HG03354 (cell line): ENCODE data around the gene NAV2.
A peak's percentile ranks its signal among the peaks of the same experiment; 100 is the strongest.

Source experiments
- ATAC-seq: cut with Tn5 transposase; IDR thresholded peaks from one replicate; pipeline ENCODE4 v1.9.1; 2021; ENCODE audit warnings: mild to moderate bottlenecking; ENCODE audit not compliant: unreplicated experiment, poor library complexity, severe bottlenecking

The NAV2 gene

DNA sequence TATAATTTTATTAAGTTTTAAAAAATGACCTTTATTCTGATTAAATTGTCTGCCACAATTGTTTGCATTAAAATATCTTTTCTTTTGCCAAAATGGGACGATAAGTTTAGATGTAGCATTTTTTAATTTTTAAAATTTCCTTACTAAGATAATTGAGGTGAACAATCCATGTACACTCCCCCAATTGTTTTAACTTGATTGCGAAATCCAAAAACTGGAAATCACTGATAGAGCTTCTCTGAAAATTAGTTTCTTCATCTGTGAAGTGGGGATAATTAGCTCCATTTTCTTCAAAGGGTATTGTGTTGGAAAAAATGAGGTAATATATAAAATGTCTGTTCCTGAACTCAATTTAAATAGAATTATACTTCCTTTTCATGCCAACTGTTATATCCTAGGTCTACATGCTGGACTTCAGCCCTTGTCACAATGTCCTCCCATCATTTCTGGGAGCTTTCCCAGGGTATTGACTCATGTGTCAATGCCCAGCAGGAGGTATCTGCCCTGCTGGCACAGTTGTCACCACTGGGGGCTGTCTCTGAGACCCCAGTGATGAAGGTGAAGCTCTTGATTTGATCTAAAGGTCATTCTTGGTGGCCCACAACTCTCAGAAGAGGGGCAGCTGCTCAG is 28.7 kb upstream of the NAV2 start:
- no peak for ATAC-seq

DNA sequence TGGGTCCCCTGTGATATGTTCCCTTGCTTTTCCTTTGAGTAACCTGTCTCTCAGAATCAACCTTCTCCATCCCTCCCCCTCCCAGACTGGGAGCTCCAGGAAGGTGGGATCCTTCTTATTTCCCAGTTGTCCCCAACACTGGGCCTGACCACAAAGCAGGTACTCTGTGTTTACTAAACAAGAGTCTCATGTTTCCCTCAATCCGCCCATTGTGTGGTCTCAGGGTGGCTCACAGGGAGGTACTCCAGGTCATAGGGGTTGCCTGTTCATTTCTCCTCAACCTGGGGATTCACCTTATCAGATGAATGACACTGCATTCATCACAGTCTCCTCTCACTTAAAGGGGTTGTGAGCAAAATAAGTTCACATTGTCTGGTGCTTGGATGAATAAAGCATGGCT is 26.4 kb upstream of the NAV2 start:
- no peak for ATAC-seq

DNA sequence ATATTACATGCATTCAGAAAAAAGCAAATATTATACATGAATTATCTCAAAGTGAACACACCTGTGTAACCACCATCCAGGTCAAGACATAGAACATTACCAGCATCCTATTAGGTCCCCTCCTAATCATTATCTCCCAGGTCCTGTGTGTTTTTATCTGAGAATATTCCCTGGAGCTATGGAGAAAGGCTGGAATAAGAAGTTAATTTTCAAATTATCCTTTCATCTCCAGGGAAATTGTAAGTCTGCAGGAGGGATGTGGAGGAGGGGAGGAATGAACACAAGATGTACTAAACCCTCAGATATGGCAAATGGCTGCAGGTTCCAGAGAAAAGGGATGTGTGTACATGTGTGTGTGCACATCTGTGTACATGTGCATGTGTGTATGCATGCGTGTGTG is 25.2 kb upstream of the NAV2 start:
- ATAC-seq: no peak

DNA sequence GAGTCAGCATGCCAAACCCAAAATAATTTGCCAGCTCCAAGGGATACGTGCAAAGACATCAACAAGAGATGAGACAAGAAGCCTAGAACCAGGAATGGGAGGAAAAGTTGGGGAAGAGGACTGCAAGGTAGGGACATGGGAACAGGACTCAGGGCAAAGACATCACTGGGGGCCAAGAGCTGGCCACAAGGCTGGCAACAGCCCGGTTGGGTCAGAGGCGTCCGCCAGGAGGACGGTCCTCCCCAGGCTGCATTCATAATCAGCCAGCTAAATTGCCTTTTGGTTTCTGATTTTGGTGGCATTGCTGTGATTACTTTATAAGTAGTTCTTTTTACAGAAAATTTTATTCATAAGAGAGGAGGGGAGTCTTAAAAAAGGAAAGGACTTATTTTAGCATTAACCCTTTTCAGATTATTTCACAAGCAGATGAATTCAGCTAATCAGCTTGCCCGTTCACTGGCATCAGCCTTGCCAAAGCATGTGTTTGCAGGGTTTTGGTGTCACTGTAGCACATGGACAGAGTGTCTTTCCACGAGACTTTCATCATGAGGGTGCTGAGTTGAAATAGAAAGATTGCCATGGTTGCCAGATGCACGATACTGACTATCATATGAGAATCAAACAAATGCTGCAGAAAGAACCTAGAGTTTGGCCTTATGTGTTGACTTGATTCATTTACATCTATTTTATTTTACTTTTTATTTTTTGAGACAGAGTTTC is 23.2 kb upstream of the NAV2 start:
- ATAC-seq: no peak

DNA sequence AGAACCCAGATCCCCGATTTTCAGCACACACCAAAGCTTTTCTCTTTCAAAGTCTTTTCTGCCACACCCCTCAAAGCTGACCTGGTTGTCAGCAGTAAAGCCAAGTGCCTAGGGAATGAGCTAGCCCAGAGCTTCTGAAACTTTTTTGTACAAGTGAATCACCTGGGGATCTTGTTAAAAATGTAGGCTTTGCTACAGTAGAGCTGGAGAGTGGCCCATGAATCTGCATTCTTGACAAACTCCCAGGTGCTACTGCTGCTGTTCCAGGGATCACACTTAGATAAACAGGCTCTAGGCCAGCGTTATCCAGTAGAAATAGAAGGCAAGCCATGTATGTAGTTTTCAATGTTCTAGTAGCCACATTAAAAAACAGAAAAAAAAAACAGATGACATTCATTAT is 21.8 kb upstream of the NAV2 start:
- ATAC-seq: no peak

DNA sequence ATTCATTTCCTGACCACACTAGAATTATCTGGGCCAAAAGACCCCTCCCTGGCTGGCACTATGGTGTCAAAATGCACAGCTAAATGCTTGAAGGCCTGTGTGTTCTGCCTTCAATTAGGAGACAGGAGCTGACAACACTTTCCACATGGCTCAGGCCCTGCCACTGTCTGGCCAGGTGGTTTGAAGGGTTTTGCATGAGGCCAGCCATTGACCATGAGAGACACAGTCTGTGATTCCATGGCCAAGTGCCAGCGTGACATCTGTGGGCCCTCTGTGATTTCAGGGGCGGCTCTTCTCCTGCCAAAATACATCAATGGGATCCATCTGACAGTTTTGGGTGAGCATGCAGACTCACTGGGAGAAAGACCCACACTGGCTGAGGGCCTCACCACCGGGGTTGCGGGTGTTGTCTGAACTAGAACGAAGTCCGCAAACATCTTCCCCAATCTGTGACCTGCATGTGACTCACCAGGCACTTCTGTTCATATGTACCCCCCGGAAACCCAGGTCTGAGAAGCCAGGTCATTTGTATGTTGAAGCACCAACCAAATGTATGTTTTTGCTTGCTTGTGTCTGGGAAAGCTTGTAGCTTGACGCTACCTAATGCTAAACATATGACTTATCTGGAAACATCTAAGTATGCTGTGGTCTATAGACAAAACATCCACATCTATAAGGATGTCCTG is 20.7 kb upstream of the NAV2 start:
- no peak for ATAC-seq

DNA sequence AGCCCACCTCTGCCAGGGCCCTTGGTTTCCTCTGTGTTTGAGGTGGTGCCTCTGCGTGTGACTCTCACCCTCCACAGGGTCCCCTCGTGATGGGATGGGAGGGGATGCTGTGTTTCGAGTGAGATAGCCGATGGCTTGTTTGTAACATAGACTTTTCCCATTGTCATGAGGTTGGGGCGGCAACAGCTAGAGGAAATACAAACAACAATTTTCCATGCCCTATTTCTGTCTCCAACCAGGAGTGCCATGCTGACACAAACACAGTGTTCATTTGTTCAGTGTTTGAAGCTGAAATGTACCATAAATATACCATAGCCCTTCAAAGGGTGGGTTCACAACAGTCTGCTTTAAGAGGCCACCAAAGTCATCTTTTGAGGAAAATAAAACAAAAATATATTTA is 19.5 kb upstream of the NAV2 start:
- ATAC-seq: no peak

GRCh38 chr11:19694796-19695345 is 17.8 kb upstream of the NAV2 start:
- ATAC-seq: no peak

DNA sequence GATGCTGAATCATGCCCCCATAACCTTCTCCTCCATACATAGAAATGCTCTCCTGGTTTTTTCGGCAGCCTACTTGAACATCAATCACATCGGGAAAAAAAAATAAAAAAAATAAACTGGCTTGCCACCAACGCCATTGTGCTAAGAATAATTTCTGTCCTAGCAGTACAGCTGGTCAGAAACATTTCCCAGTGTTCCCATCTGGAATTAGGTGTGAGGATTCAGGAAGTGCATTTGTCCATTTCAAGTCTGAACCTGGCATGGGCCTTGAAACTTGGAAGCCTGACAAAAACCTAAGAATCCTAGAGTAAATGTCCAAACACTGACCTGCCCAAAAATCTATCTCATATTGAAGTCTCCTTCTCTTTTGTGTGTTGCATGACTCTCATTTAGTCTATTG is 16.6 kb upstream of the NAV2 start:
- no peak for ATAC-seq

- ATAC-seq: no peak
These were observed 15.7 kb upstream of the NAV2 start for GRCh38 chr11:19696904-19697303.

DNA sequence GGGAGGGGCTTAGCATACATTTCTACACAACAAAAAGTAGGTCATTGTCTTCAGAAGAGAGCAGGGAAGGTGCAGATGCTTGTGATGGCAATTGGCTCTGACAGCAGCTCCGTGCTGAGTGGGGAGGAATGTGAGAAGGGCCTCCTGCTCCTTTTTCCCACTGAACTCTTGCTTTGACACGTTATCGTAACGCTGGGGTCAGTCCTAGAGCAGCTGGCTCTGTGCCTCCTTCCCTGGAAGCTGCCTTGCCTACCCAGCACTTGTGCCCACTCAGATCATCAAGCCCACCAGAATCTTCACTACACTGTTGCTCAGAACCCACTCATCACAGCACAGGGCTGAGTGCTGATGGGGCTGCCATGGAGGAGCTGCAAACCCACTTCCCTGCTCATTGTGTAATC is 14.9 kb upstream of the NAV2 start:
- ATAC-seq: no peak

DNA sequence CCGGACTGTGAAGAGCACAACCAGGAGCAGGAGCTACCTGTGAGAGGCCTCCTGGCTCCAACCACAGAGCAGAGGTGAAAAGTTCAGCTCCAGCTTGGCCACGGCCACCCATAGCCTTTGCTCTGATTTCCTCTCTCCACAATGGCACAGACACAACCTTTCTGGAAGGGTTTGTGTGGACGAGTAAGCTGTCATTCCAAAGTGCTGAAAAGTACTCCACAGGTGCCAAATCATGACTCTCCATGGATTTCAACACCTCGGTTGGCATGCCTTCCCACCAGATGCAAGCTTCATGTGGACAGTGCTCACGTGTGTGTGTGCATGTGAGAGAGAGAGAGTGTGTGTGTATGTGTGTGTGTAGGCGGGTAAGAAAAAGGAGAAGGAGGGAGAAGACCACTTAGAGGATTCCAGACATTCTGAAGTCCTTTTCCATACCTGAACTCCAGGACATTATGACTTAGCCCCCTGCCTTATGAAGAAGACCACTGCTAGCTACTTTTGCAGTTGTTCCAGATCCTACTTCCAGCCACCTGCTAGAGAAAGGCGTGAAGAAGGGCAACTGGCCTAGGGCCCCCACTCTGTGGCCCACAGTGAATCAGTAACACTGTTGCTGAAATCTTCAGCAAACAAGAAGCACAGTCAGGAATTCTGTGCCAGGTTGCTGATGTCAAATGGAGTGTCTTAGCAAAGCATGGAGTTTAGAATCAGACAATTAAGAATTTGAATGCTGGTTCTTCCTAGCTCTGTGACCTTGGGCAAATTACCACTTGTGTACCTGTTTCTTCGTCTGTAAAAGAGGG is 13.9 kb upstream of the NAV2 start:
- no peak for ATAC-seq

DNA sequence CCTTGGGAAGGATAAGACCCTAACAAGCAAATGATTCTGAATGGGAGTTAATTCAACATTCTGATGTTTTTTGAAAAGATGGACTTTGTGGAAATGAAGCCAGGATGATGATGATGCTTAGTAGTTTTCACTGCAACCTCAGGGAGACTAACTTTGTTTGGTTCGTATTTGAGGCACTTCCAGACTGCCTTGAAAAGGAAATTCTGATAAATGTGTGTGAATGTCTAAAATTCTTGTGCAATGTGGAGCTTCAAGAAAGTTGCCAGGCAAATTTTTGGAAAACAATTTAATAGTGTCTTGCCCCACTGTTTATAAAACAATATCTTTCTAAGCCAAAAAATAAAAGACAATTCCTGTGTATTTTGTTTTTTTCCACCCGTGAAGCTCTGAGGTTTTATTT is 11.2 kb upstream of the NAV2 start:
- no peak for ATAC-seq

DNA sequence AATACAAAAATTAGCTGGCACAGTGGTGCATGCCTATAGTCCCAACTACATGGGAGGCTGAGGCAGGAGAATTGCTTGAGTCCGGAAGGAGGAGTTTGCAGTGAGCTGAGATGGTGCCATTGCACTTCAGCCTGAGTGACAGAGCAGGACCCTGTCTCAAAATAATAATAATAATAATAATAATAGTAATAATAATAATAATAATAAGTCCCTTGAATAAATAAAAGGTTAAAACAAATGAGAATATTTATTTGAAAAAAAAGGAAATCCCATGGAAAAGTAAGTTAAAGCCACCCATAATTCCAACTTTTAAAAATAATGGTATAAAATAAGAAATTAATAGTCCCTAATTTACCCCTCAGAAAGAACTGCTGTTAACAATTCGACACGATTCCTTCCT is 10.0 kb upstream of the NAV2 start:
- ATAC-seq: no peak

- ATAC-seq: no peak
These were observed 9.4 kb upstream of the NAV2 start for GRCh38 chr11:19703211-19703610.

DNA sequence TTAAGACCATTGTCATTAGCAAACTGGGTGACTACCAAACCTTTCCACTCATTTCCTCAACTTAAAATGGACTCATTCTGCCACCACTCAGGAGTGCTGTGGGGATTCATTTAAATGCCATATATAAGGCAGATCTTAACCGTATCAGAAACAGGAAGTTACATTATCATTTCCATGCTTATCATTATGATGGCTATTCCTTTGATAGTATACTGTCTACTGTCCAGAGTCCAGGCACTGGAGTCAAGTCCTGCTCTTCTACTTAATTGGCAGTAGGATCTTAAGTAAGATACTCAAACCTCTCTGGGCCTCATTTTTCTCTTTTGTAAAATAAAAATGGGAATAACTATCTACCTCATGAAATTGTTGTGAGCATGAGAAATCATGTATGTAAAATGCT is 8.4 kb upstream of the NAV2 start:
- no peak for ATAC-seq

- ATAC-seq: no peak
These were observed 6.7 kb upstream of the NAV2 start for GRCh38 chr11:19705936-19706335.

DNA sequence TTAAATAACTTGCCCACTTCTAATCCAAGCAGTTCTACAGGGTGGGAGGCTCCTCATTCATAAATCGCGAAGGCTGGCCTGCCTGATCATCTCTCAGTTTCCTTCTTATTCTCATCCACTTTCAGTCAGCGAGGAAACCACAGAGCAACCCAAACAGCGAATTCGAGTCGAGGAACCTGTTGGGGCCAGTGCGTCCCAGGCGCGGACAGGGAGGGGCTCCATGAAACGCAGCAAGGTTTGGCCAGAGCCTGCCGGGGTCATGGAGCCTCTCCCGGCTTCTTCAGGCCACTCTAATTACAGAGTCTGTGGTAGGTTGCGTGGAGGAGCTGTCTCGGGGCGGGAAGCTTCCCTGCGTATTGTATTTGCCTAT is 741 bp upstream of the NAV2 start:
- peak; percentile 7 for ATAC-seq

GRCh38 chr11:19713196-19714021 is 772 bp downstream of the NAV2 start:
- ATAC-seq: peak; percentile 27
